IMR-90 (cell line): ENCODE data around the gene COQ10A. TPM values are rescaled to one million over a fixed set of nuclear protein-coding genes. Genes with fewer than 3 reads are reported as not detected.

ENCODE experiments used
- ATAC-seq: fragments of 200-7000 bp; cut with Tn5 transposase; 2 replicates; pipeline ENCODE4 v1.9.1; 2020; ENCODE audit warnings: low read depth, mild to moderate bottlenecking, moderate library complexity
- BruUV-seq: library from RNA; stranded (reverse); fragments of 400-500 nt; replicated peaks from 2 replicates; lab custom pipeline; 2021; lab: Mats Ljungman, UMichigan
- CTCF ChIA-PET: fragments of 300-600 bp; formaldehyde crosslinking; extraction: SDS; loops from one replicate; lab custom pipeline; 2021; ENCODE audit warnings: antibody characterized with exemption; lab: Yijun Ruan, JAX
- POLR2A ChIA-PET: fragments of 300-600 bp; sonication (Branson Sonifier 250); formaldehyde crosslinking; loops from one replicate; lab custom pipeline; 2022; ENCODE audit warnings: antibody characterized with exemption; ENCODE audit not compliant: unreplicated experiment; lab: Charles Lee
- DNase-seq: peaks from one replicate; pipeline ENCODE4 v3.0.0; 2013
- H2AFZ ChIP-seq: replicated peaks from 2 replicates; pipeline ENCODE3; 2013; ENCODE audit warnings: low read length, mild to moderate bottlenecking; ENCODE audit not compliant: poor library complexity
- H2AK5ac ChIP-seq: 2 replicates; pipeline ENCODE4 v1.6.1; 2013; ENCODE audit warnings: low read depth, low read length, inconsistent platforms
- H2AK9ac ChIP-seq: replicated peaks from 2 replicates; pipeline ENCODE3; 2013; ENCODE audit warnings: mild to moderate bottlenecking, low read depth, low read length, moderate library complexity; ENCODE audit not compliant: poor library complexity
- H2BK120ac ChIP-seq: 2 replicates; pipeline ENCODE4 v1.6.1; 2013; ENCODE audit warnings: low read depth, low read length, inconsistent platforms
- H2BK15ac ChIP-seq: 3 replicates; pipeline ENCODE4 v1.6.1; 2013; ENCODE audit warnings: low read depth, low read length, inconsistent platforms
- H2BK20ac ChIP-seq: 2 replicates; pipeline ENCODE4 v1.6.1; 2013; ENCODE audit warnings: low read depth, mild to moderate bottlenecking, inconsistent platforms, low read length, moderate library complexity
- H2BK5ac ChIP-seq: 2 replicates; pipeline ENCODE4 v1.6.1; 2013; ENCODE audit warnings: mild to moderate bottlenecking, low read depth, low read length, inconsistent platforms; ENCODE audit not compliant: poor library complexity, severe bottlenecking
- H3K14ac ChIP-seq: replicated peaks from 2 replicates; pipeline ENCODE4 v1.6.1; 2013; ENCODE audit warnings: low read depth, low read length, inconsistent platforms
- H3K18ac ChIP-seq: 2 replicates; pipeline ENCODE4 v1.6.1; 2013; ENCODE audit warnings: low read depth, low read length, control low read depth
- H3K23ac ChIP-seq: 2 replicates; pipeline ENCODE4 v1.6.1; 2013; ENCODE audit warnings: low read depth, low read length, inconsistent platforms
- H3K27ac ChIP-seq: 2 replicates; pipeline ENCODE4 v1.5.1; 2013; ENCODE audit warnings: mild to moderate bottlenecking, control low read depth, low read length; ENCODE audit not compliant: insufficient read depth
- H3K27me3 ChIP-seq: 2 replicates; pipeline ENCODE4 v1.6.1; 2013; ENCODE audit warnings: low read length; ENCODE audit not compliant: control insufficient read depth, insufficient read depth
- H3K36me3 ChIP-seq: 2 replicates; pipeline ENCODE4 v1.6.1; 2013; ENCODE audit warnings: low read length, mixed read lengths; ENCODE audit not compliant: control insufficient read depth, insufficient read depth
- H3K4ac ChIP-seq: 2 replicates; pipeline ENCODE4 v1.6.1; 2013; ENCODE audit warnings: low read depth, low read length, inconsistent platforms
- H3K4me1 ChIP-seq: 2 replicates; pipeline ENCODE4 v1.6.1; 2013; ENCODE audit warnings: low read length, mixed read lengths; ENCODE audit not compliant: control insufficient read depth, insufficient read depth
- H3K4me2 ChIP-seq: 2 replicates; pipeline ENCODE4 v1.6.1; 2013; ENCODE audit warnings: low read depth, mild to moderate bottlenecking, control low read depth, low read length, moderate library complexity
- H3K4me3 ChIP-seq: 2 replicates; pipeline ENCODE4 v1.5.1; 2013; ENCODE audit warnings: low read depth, mild to moderate bottlenecking, control low read depth, low read length, moderate library complexity; ENCODE audit not compliant: insufficient read depth
- H3K56ac ChIP-seq: 2 replicates; pipeline ENCODE4 v1.6.1; 2013; ENCODE audit warnings: low read length, inconsistent platforms; ENCODE audit not compliant: insufficient read depth; ENCODE audit errors: extremely low read depth
- H3K79me1 ChIP-seq, 2 experiments: 2 replicates each; pipeline ENCODE4 v1.6.1; 2013; ENCODE audit warnings: low read length in 2 of 2, inconsistent platforms in 1 of 2, low read depth in 1 of 2
- H3K9ac ChIP-seq: 2 replicates; pipeline ENCODE4 v1.6.1; 2013; ENCODE audit warnings: low read depth, low read length, control low read depth
- H3K9me1 ChIP-seq: 2 replicates; pipeline ENCODE4 v1.6.1; 2013; ENCODE audit warnings: low read length, inconsistent platforms; ENCODE audit not compliant: insufficient read depth
- H3K9me3 ChIP-seq: 2 replicates; pipeline ENCODE4 v1.6.1; 2013; ENCODE audit warnings: low read length; ENCODE audit not compliant: control insufficient read depth, insufficient read depth
- H4K20me1 ChIP-seq: 2 replicates; pipeline ENCODE4 v1.6.1; 2013; ENCODE audit warnings: low read length, inconsistent platforms; ENCODE audit not compliant: insufficient read depth
- H4K5ac ChIP-seq: 2 replicates; pipeline ENCODE4 v1.6.1; 2013; ENCODE audit warnings: mild to moderate bottlenecking, low read depth, low read length, control low read depth
- H4K8ac ChIP-seq, 2 experiments: 2 replicates each; pipeline ENCODE4 v1.6.1; 2013; ENCODE audit warnings: low read depth in 2 of 2, low read length in 2 of 2, control low read depth in 1 of 2, inconsistent platforms in 1 of 2
- H4K91ac ChIP-seq: 2 replicates; pipeline ENCODE4 v1.6.1; 2013; ENCODE audit warnings: low read depth, low read length, inconsistent platforms; ENCODE audit not compliant: insufficient read depth
- POLR2A ChIP-seq: IDR thresholded peaks from 2 replicates; pipeline ENCODE4 v1.6.1; 2012; ENCODE audit warnings: mild to moderate bottlenecking, low read depth, low read length
- WGBS, 2 experiments: methylation state at CpG; one replicate each; pipeline versions ENCODE4 v1.1.5 to v1.1.7; 2013; ENCODE audit warnings: missing lambda C conversion rate in 2 of 2; ENCODE audit not compliant: insufficient read length in 1 of 2; ENCODE audit errors: extremely low coverage in 2 of 2; 5-methylcytosine and 5-hydroxymethylcytosine counted together
- dilution Hi-C: fragments of 300-500 bp; cut with HindIII; formaldehyde crosslinking; loops from one replicate; pipeline ENCODE4 v1.14.3; 2018; ENCODE audit warnings: low sequenced_read_pairs; ENCODE audit not compliant: unreplicated experiment
- in situ Hi-C: fragments of 300-500 bp; cut with MboI; formaldehyde crosslinking; loops from 3 replicates; pipeline ENCODE4 v1.14.3; 2019; ENCODE audit warnings: low sequenced_read_pairs, inconsistent platforms, mixed read lengths
- intact Hi-C: fragments of 100-400 bp; cut with micrococcal nuclease; formaldehyde crosslinking; loops from 2 replicates; pipeline ENCODE4 v1.10.0; 2022
- polyA plus RNA-seq, 3 experiments: library from polyadenylated mRNA; depleted of rRNA; stranded (reverse); fragments of >200 nt; gene quantifications; 2 replicates each; pipeline ENCODE4 v1.2.3, GENCODE V29; 2012; ENCODE audit warnings: low replicate concordance in 1 of 3
- total RNA-seq: library from RNA; depleted of rRNA; stranded (reverse); fragments of >200 nt; gene quantifications from 2 replicates; pipeline ENCODE4 v1.2.3, GENCODE V29; 2012

Gene COQ10A
- total and polyA plus RNA-seq, 2 of the 4 experiments (the other 2 are of a cell fraction): 4.7 to 10.8 TPM

DNA sequence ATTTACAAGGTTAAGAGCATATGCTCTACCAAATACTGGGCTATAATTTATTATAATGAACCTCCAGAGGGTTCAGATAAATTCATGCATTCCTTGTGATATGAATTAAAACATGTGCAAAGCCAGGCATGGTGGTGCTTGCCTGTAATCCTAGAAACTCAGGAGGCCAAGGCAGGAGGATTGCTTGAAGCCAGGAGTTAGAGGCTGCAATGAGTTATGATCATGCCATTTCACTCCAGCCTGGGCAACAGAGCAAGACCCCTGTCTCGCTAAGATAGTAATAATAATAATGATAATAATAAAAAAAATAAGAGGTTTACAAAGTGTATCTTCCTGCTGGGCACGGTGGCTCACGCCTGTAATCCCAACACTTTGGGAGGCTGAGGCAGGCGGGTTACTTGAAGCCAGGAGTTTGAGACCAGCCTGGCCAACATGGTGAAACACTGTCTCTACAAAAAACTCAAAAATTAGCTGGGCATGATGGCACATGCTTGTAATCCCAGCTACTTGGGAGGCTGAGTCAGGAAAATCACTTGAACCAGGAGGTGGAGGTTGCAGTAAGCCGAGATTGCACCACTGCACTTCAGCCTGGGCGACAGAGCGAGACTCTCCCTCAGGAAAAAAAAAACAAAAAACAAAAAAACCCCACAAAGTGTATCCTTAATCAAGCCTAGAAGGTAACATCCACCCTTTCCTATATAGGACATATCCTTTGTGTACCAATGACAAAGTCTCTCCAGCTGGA, 40.7 kb downstream of the COQ10A start:
- CTCF ChIA-PET: interaction anchor here (0.5 kb wide), 1 partner anchor 16 kb away, joined by 4 read pairs; no protein-coding TSS in a partner anchor
- Histone ChIP-seq H3K9me1 (no peaks in the 10 kb centered on the region), H3K56ac (no peak overlapping the region)

More for the DNA sequence above, 40.7 kb downstream of the COQ10A start:
- no peak overlapping the region for H2BK120ac ChIP-seq
- no peak for TF ChIP-seq POLR2A
- H2BK20ac ChIP-seq: no peak overlapping the region
- ATAC-seq: no peak
- H3K9ac ChIP-seq: no peak overlapping the region
- no peak for DNase-seq
- WGBS, 2 experiments: 94% methylated on average over 3 of the region's 7 CpGs; no CpG with 5 or more reads in 1 of the 2 experiments
- H3K18ac ChIP-seq: no peak overlapping the region
- intact Hi-C loops: no loop called here
- in situ Hi-C loops: no loop called here
- H3K4me3 ChIP-seq: no peak overlapping the region
- no peak overlapping the region for H3K14ac ChIP-seq
- H3K4me1 ChIP-seq: no peaks in the 10 kb centered on the region
- H3K27me3 ChIP-seq: no peaks in the 10 kb centered on the region
- H4K5ac ChIP-seq: no peak overlapping the region
- H3K4me2 ChIP-seq: no peak overlapping the region
- no peak overlapping the region for H3K27ac ChIP-seq
- H2BK5ac ChIP-seq: no peak overlapping the region
- dilution Hi-C loops: no loop called here
- H3K36me3 ChIP-seq: peaks cover 35% of the 10 kb centered on the region
- no peak overlapping the region for H2AFZ ChIP-seq
- POLR2A ChIA-PET: no interaction called here
- peaks cover 5 to 13% of the 10 kb centered on the region in 2 experiments for H3K79me1 ChIP-seq
- no peak overlapping the region for H4K91ac ChIP-seq
- H3K9me3 ChIP-seq: no peaks in the 10 kb centered on the region
- no peak overlapping the region for H2AK5ac ChIP-seq
- no peak overlapping the region for H2BK15ac ChIP-seq
- no peak overlapping the region for H3K23ac ChIP-seq
- no peaks in the 10 kb centered on the region for H4K20me1 ChIP-seq
- no peak overlapping the region for H2AK9ac ChIP-seq
- no TSS peak for BruUV-seq
- H3K4ac ChIP-seq: no peak overlapping the region
- H4K8ac ChIP-seq: no peak overlapping the region
